H1 (cell line): ENCODE data around the gene TCN2. TPM values are rescaled to one million over a fixed set of nuclear protein-coding genes. Genes with fewer than 3 reads are reported as not detected.

Source experiments
- CTCF ChIA-PET: fragments of 300-600 bp; sonication (Branson Sonifier 250); formaldehyde crosslinking; loops from one replicate; lab custom pipeline; 2021; ENCODE audit not compliant: partially characterized antibody; lab: Charles Lee
- POLR2A ChIA-PET: fragments of 300-600 bp; sonication (Branson Sonifier 250); formaldehyde crosslinking; loops from one replicate; lab custom pipeline; 2021; ENCODE audit warnings: inconsistent platforms; ENCODE audit not compliant: partially characterized antibody; lab: Charles Lee
- DNase-seq, 2 experiments: peaks; one replicate each; pipeline versions ENCODE4 v3.0.0 to v3.0.0-alpha.2; 2010 to 2022; ENCODE audit warnings: low spot score in 2 of 2, low read depth in 1 of 2, mixed read lengths in 1 of 2
- FAIRE-seq: peaks from 2 replicates; lab custom pipeline; 2011; peaks lifted over from hg19 to GRCh38; lab: Jason Lieb, UNC
- H2AFZ ChIP-seq: 2 replicates; pipeline ENCODE4 v1.8.1; 2012; ENCODE audit warnings: low read length, inconsistent platforms
- H2AK5ac ChIP-seq: 2 replicates; pipeline ENCODE4 v1.6.1; 2013; ENCODE audit warnings: low read depth, low read length
- H2BK120ac ChIP-seq: replicated peaks from 2 replicates; pipeline ENCODE3; 2013; ENCODE audit warnings: low read depth, low read length, inconsistent platforms
- H2BK12ac ChIP-seq: 2 replicates; pipeline ENCODE4 v1.6.1; 2013; ENCODE audit warnings: low read depth, low read length
- H2BK15ac ChIP-seq: 2 replicates; pipeline ENCODE4 v1.6.1; 2013; ENCODE audit warnings: low read length
- H2BK20ac ChIP-seq: 2 replicates; pipeline ENCODE4 v1.6.1; 2013; ENCODE audit warnings: low read length
- H2BK5ac ChIP-seq: 2 replicates; pipeline ENCODE4 v1.6.1; 2013; ENCODE audit warnings: low read depth, low read length
- H3K14ac ChIP-seq: 2 replicates; pipeline ENCODE4 v1.6.1; 2013; ENCODE audit warnings: inconsistent platforms; ENCODE audit not compliant: insufficient read length
- H3K18ac ChIP-seq: 2 replicates; pipeline ENCODE4 v1.6.1; 2013; ENCODE audit warnings: low read length; ENCODE audit errors: extremely low read depth
- H3K23ac ChIP-seq: 2 replicates; pipeline ENCODE4 v1.6.1; 2013; ENCODE audit warnings: inconsistent platforms; ENCODE audit not compliant: insufficient read length
- H3K23me2 ChIP-seq: 2 replicates; pipeline ENCODE4 v1.6.1; 2013; ENCODE audit warnings: low read depth, low read length
- H3K27ac ChIP-seq: 2 replicates; pipeline ENCODE4 v1.6.1; 2011; ENCODE audit warnings: low read depth, low read length, inconsistent platforms
- H3K27me3 ChIP-seq, 4 experiments: replicated peaks in 1 of 4; 1 replicate in 1 of 4; 2 replicates in 3 of 4; pipeline versions ENCODE4 v1.6.1 to v1.8.1; 2011 to 2013; ENCODE audit warnings: low read length in 3 of 4, mild to moderate bottlenecking in 3 of 4, inconsistent platforms in 2 of 4, mixed read lengths in 2 of 4, moderate library complexity in 1 of 4; ENCODE audit not compliant: control insufficient read depth in 3 of 4, insufficient read depth in 3 of 4; ENCODE audit errors: extremely low read depth in 1 of 4
- H3K36me3 ChIP-seq, 4 experiments: 2 replicates each; pipeline versions ENCODE4 v1.6.1 to v1.8.1; 2011 to 2013; ENCODE audit warnings: mild to moderate bottlenecking in 4 of 4, low read length in 3 of 4, moderate library complexity in 2 of 4, control low read depth in 1 of 4, inconsistent platforms in 1 of 4; ENCODE audit not compliant: insufficient read depth in 4 of 4, control insufficient read depth in 2 of 4
- H3K4ac ChIP-seq: replicated peaks from 2 replicates; pipeline ENCODE3; 2013; ENCODE audit warnings: low read length, low read depth, mixed read lengths, inconsistent platforms; ENCODE audit not compliant: insufficient read length
- H3K4me1 ChIP-seq, 4 experiments: replicated peaks in 1 of 4; 1 replicate in 1 of 4; 2 replicates in 3 of 4; pipeline versions ENCODE4 v1.6.1 to v1.8.1; 2011 to 2013; ENCODE audit warnings: low read length in 3 of 4, inconsistent platforms in 2 of 4, mixed read lengths in 1 of 4; ENCODE audit not compliant: insufficient read depth in 4 of 4, control insufficient read depth in 3 of 4
- H3K4me2 ChIP-seq, 2 experiments: 2 replicates each; pipeline versions ENCODE4 v1.6.1 to v1.8.1; 2011 to 2013; ENCODE audit warnings: low read depth in 2 of 2, low read length in 2 of 2, control low read depth in 1 of 2, inconsistent platforms in 1 of 2, mild to moderate bottlenecking in 1 of 2; ENCODE audit not compliant: insufficient read depth in 1 of 2
- H3K4me3 ChIP-seq, 4 experiments: fragments of 200-600, 300-600 bp in 1 of 4; sonication (generic), shearing (Covaris generic), sonication (Bioruptor Twin) in 1 of 4; 2 replicates each; pipeline versions ENCODE4 v1.5.1 to v1.8.1; 2011 to 2016; ENCODE audit warnings: low read length in 4 of 4, low read depth in 3 of 4, control low read depth in 2 of 4, inconsistent platforms in 2 of 4, mild to moderate bottlenecking in 2 of 4, mixed read lengths in 1 of 4, moderate library complexity in 1 of 4; ENCODE audit not compliant: insufficient read depth in 2 of 4; ENCODE audit errors: extremely low read depth in 1 of 4
- H3K56ac ChIP-seq: replicated peaks from 2 replicates; pipeline ENCODE3; 2013; ENCODE audit warnings: low read depth, mild to moderate bottlenecking, mixed read lengths, low read length, inconsistent platforms; ENCODE audit not compliant: insufficient read length
- H3K79me1 ChIP-seq: 2 replicates; pipeline ENCODE4 v1.6.1; 2013; ENCODE audit warnings: low read depth, low read length, control low read depth
- H3K79me2 ChIP-seq, 2 experiments: 2 replicates each; pipeline versions ENCODE4 v1.6.1 to v1.8.1; 2012 to 2013; ENCODE audit warnings: low read length in 2 of 2, mild to moderate bottlenecking in 2 of 2, inconsistent platforms in 1 of 2; ENCODE audit not compliant: insufficient read depth in 2 of 2, control insufficient read depth in 1 of 2
- H3K9ac ChIP-seq, 4 experiments: replicated peaks in 1 of 4; 1 replicate in 1 of 4; 2 replicates in 3 of 4; pipeline versions ENCODE4 v1.6.1 to v1.8.1; 2011 to 2013; ENCODE audit warnings: low read depth in 3 of 4, low read length in 3 of 4, control low read depth in 2 of 4, mild to moderate bottlenecking in 2 of 4, moderate library complexity in 2 of 4, inconsistent platforms in 1 of 4; ENCODE audit errors: extremely low read depth in 1 of 4
- H3K9me3 ChIP-seq, 2 experiments: 2 replicates each; pipeline versions ENCODE4 v1.6.1 to v1.8.1; 2012 to 2013; ENCODE audit warnings: mild to moderate bottlenecking in 2 of 2, moderate library complexity in 2 of 2, control low read depth in 1 of 2, inconsistent platforms in 1 of 2, low read depth in 1 of 2, low read length in 1 of 2, mixed read lengths in 1 of 2; ENCODE audit not compliant: insufficient read depth in 2 of 2
- H4K20me1 ChIP-seq, 2 experiments: replicated peaks in 1 of 2; 2 replicates each; pipeline versions ENCODE3 to v1.8.1; 2011 to 2013; ENCODE audit warnings: inconsistent platforms in 2 of 2, low read length in 2 of 2, mild to moderate bottlenecking in 1 of 2; ENCODE audit not compliant: insufficient read depth in 2 of 2, control insufficient read depth in 1 of 2
- H4K5ac ChIP-seq: 2 replicates; pipeline ENCODE4 v1.6.1; 2013; ENCODE audit warnings: low read length, low read depth, mixed read lengths, inconsistent platforms; ENCODE audit not compliant: insufficient read length
- H4K8ac ChIP-seq: 2 replicates; pipeline ENCODE4 v1.8.0; 2013; ENCODE audit warnings: mild to moderate bottlenecking, moderate library complexity, low read length, inconsistent platforms; ENCODE audit not compliant: insufficient read depth; ENCODE audit errors: extremely low read depth
- H4K91ac ChIP-seq: replicated peaks from 2 replicates; pipeline ENCODE3; 2013; ENCODE audit warnings: low read length, mixed read lengths, inconsistent platforms; ENCODE audit not compliant: insufficient read length
- BACH1 ChIP-seq: IDR thresholded peaks from 2 replicates; pipeline ENCODE4 v1.6.1; 2012; ENCODE audit warnings: low read length, improper control_type of control experiment
- BRCA1 ChIP-seq: IDR thresholded peaks from 2 replicates; pipeline ENCODE4 v1.6.1; 2012; ENCODE audit warnings: low read depth, low read length, improper control_type of control experiment
- CBX8 ChIP-seq: fragments of 300-800, 300-1000 bp; sonication (generic); IDR thresholded peaks from 2 replicates; pipeline ENCODE4 v1.7.1; 2016; ENCODE audit warnings: low read depth, low read length, borderline replicate concordance
- EZH2 ChIP-seq: fragments of 200-600 bp; sonication (generic); IDR thresholded peaks from 2 replicates; pipeline ENCODE4 v1.7.1; 2012; ENCODE audit warnings: low read depth, mild to moderate bottlenecking, moderate library complexity, low read length, inconsistent platforms; ENCODE audit not compliant: severe bottlenecking
- KDM4A ChIP-seq: IDR thresholded peaks from one replicate; pipeline ENCODE4 v1.7.1; 2012; ENCODE audit warnings: low read depth, mild to moderate bottlenecking, moderate library complexity, low read length, inconsistent platforms; ENCODE audit not compliant: severe bottlenecking
- NANOG ChIP-seq: IDR thresholded peaks from 2 replicates; pipeline ENCODE4 v1.6.1; 2011; ENCODE audit warnings: low read length, low read depth, mild to moderate bottlenecking, inconsistent platforms; ENCODE audit not compliant: insufficient read depth, poor library complexity, severe bottlenecking
- POU5F1 ChIP-seq: IDR thresholded peaks from 2 replicates; pipeline ENCODE4 v1.6.1; 2011; ENCODE audit warnings: low read depth, mild to moderate bottlenecking, low read length, moderate library complexity
- SP1 ChIP-seq: IDR thresholded peaks from 2 replicates; pipeline ENCODE4 v1.6.1; 2011; ENCODE audit warnings: low read depth, low read length
- TAF1 ChIP-seq: IDR thresholded peaks from 2 replicates; pipeline ENCODE4 v1.6.1; 2011; ENCODE audit warnings: mild to moderate bottlenecking, low read depth, low read length
- TBP ChIP-seq: IDR thresholded peaks from 2 replicates; pipeline ENCODE4 v1.6.1; 2011; ENCODE audit warnings: low read depth, low read length, improper control_type of control experiment
- USF2 ChIP-seq: IDR thresholded peaks from 2 replicates; pipeline ENCODE4 v1.6.1; 2011; ENCODE audit warnings: low read length, improper control_type of control experiment
- WGBS, 2 experiments: shearing (Covaris generic) in 1 of 2; methylation state at CpG; one replicate each; pipeline versions ENCODE4 v1.1.6 to v1.1.7; 2013 to 2015; ENCODE audit warnings: low lambda C conversion rate in 2 of 2, mixed read lengths in 2 of 2, inconsistent platforms in 1 of 2, low coverage in 1 of 2, missing lambda C conversion rate in 1 of 2; ENCODE audit not compliant: insufficient replicate concordance in 2 of 2, insufficient coverage in 1 of 2, insufficient read length in 1 of 2; ENCODE audit errors: extremely low coverage in 1 of 2, missing lambda C conversion rate in 1 of 2; 5-methylcytosine and 5-hydroxymethylcytosine counted together
- polyA plus RNA-seq, 7 experiments: library from polyadenylated mRNA; depleted of rRNA in 3 of 7; stranded (reverse) in 5 of 7; unstranded in 2 of 7; fragments of >200 nt in 5 of 7; fragments of 200-250 nt in 2 of 7; gene quantifications; 1 replicate in 5 of 7; 2 replicates in 1 of 7; 4 replicates in 1 of 7; pipeline versions ENCODE4 v1.2.1 to v1.2.3, GENCODE V29; 2011 to 2013; ENCODE audit warnings: missing spikeins in 2 of 7, mixed read lengths in 2 of 7
- total RNA-seq: library from RNA; stranded (reverse); fragmentation: NEBNext Ultra II Directional; extraction: Animal tissue kit (Norgen Biotek cat#: 25700); gene quantifications from 2 replicates; pipeline ENCODE4 v1.2.1, GENCODE V29; 2021

TCN2 gene
- total and polyA plus RNA-seq, 2 of the 8 experiments (the other 6 are each of a cell fraction or from before 2014, with no cell fraction given) = 30.0 to 87.8 TPM

GRCh38 chr22:30572210-30572609 lies 34.8 kb upstream of the TCN2 start:
- CTCF ChIA-PET = interaction anchor here (1.0 to 3.4 kb wide), 8 partner anchors 9 to 163 kb away, joined by 3 to 12 read pairs (median 6); no protein-coding TSS in a partner anchor
- no peaks in the 10 kb centered on the region for H3K9me3 ChIP-seq
- POLR2A ChIA-PET = interaction anchor here (1.7 kb wide), 1 partner anchor 10 kb away, joined by 7 read pairs; no protein-coding TSS in a partner anchor

More at GRCh38 chr22:30572210-30572609, 34.8 kb upstream of the TCN2 start:
- Histone ChIP-seq H4K8ac (no peak overlapping the region), H4K91ac (no peak overlapping the region), H2BK5ac (no peak overlapping the region), H2BK20ac (no peak overlapping the region), H3K18ac (no peak overlapping the region), H3K27ac (no peak overlapping the region), H3K4ac (no peak overlapping the region), H3K36me3 (peaks cover 7 to 16% (median 12%) of the 10 kb centered on the region in 4 experiments; a peak in 6 of 8 replicates), H4K20me1 (peaks cover 0 to 8% of the 10 kb centered on the region in 2 experiments), H3K56ac (no peak overlapping the region), H3K9ac (no peak overlapping the region), H3K27me3 (no peaks in the 10 kb centered on the region), H2BK120ac (no peak overlapping the region), H3K14ac (no peak overlapping the region), H2BK15ac (0 out of 2 replicates have a peak overlapping the region, but pooled peaks have one; percentile 31), H4K5ac (no peak overlapping the region), H3K4me3 (no peak overlapping the region), H3K23me2 (peaks cover 10% of the 10 kb centered on the region; the same call in 1 of the 2 replicates), H2AK5ac (no peak overlapping the region), H3K79me2 (no peaks in the 10 kb centered on the region; a peak in 1 of 4 replicates), H2BK12ac (no peak overlapping the region), H3K79me1 (peaks cover 3% of the 10 kb centered on the region), H3K4me2 (no peak overlapping the region), H3K23ac (no peak overlapping the region), H2AFZ (no peak overlapping the region), H3K4me1 (peaks cover 0 to 15% (median 6%) of the 10 kb centered on the region in 4 experiments; a peak in 6 of 7 replicates)
- no peak for TF ChIP-seq NANOG
- TF ChIP-seq POU5F1 = no peak
- no peak for TF ChIP-seq USF2
- TF ChIP-seq BRCA1 = no peak
- no peak for TF ChIP-seq KDM4A
- no peak for TF ChIP-seq TBP
- no peak for TF ChIP-seq EZH2
- no peak for TF ChIP-seq BACH1
- no peak for TF ChIP-seq CBX8
- no peak for TF ChIP-seq TAF1
- TF ChIP-seq SP1 = no peak
- DNase-seq (no peak), FAIRE-seq (no peak)
- 92% methylated on average over 6 of the region's 6 CpGs; no CpG with 5 or more reads in 1 of the 2 experiments for WGBS, 2 experiments
